GM20431 (cell line): ENCODE results near the gene ABHD1.
"Not testable (repeated sequence)": the region's sequence is repeated elsewhere in the genome, so short reads cannot be mapped to it uniquely, and the experiment has no call there.

Source experiments
- in situ Hi-C: fragments of 300-500 bp; cut with MseI, MboI; formaldehyde crosslinking; loops from one replicate; pipeline ENCODE4 v1.15.0; 2020; ENCODE audit warnings: low sequenced_read_pairs; ENCODE audit not compliant: unreplicated experiment

The ABHD1 gene

DNA sequence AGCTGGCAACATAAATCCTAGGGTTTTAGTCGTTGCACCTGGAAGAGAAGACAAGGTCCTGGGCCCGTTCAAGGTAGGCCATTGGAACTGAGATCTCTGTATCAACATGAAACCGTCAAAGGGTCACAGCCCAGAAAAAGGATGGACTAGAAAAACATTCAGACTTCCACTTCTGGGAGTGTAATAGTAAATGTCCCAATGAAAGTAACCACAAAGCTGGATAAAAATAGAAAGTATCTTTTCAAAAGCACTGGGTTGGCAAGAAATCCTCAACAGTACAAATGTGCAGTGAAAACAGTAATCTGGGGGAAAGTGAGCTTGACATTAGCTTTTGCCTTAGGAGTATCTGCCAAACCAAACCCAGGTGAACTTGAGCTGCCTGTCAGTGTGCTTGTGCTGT lies 17.6 kb upstream of the ABHD1 start:
- in situ Hi-C loops: no loop called here

GRCh38 chr2:27108221-27108620 lies 15.4 kb upstream of the ABHD1 start:
- in situ Hi-C loops: no loop called here

- in situ Hi-C loops: no loop called here
Observed at GRCh38 chr2:27109083-27109482, 14.5 kb upstream of the ABHD1 start.

GRCh38 chr2:27110603-27111352 lies 12.8 kb upstream of the ABHD1 start:
- in situ Hi-C loops: not testable (repeated sequence)

GRCh38 chr2:27111392-27112078 lies 12.1 kb upstream of the ABHD1 start:
- in situ Hi-C loops: not testable (repeated sequence)

DNA sequence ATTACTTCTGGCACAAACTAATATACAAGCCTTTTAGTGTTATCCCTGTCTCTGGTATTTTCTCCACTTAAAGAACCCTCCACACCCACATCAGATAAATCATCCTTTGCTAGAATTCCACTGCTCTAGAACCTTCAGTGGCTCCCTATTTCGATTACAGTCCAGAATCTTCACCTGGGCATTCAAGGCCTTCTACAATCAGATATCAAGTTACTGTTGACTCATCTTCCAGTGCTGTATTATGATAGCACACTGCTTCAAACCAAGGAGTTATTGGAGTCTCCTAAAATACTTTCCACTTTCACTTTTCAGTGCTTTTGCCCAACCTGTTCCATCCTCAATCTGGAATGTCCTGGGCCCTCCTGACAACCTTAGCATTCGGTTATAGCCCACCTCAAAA lies 8.1 kb upstream of the ABHD1 start:
- in situ Hi-C loops: no loop called here

GRCh38 chr2:27117995-27118524 lies 5.6 kb upstream of the ABHD1 start:
- in situ Hi-C loops: no loop called here

- in situ Hi-C loops: no loop called here
Observed at GRCh38 chr2:27118525-27119329, 4.9 kb upstream of the ABHD1 start, which contains the start of gene CGREF1. Gene CGREF1 (minus strand): TSS chr2:27119128. CDS start chr2:27104366, 14,762 bp downstream.

DNA sequence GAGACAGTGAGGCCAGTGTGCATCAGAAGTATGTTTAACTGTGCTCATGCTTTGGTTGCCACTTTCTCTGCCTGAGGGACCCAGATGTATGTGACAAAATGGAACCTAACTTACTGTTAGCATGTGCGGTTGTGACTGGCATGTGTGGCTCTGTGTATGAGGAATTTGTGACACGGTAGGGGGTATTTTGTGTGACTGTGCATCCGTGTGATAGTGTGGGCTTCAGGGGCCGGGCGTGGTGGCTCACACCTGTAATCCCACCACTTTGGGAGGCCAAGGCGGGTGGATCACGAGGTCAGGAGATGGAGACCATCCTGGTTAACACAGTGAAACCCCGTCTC lies 4.3 kb upstream of the ABHD1 start:
- in situ Hi-C loops: not testable (repeated sequence)

DNA sequence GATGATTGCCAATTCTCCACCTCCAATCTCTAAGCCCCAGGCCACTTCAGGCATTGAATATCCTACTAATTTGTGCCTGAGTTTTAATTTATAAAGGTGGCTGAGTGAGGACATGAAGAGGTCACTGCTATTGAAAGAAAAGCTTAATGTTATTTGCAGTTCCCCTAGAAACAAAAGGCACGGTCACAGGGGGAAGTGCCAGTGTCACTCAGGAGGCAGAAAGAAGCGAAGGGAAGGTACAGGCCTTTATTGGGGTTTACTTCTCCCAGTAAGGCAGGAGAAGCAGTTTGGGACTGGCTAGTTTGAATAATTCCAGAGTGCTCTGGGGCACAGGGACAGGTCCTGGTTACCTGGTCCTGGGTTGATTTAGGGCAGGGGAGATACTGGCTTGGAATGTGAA lies 1.7 kb upstream of the ABHD1 start:
- in situ Hi-C loops: no loop called here

GRCh38 chr2:27122791-27123190 lies 824 bp upstream of the ABHD1 start:
- in situ Hi-C loops: no loop called here

GRCh38 chr2:27125104-27125503 lies 1.5 kb downstream of the ABHD1 start:
- in situ Hi-C loops: no loop called here

GRCh38 chr2:27126252-27126710 lies 2.7 kb downstream of the ABHD1 start:
- in situ Hi-C loops: no loop called here

- in situ Hi-C loops: no loop called here
Observed at GRCh38 chr2:27127883-27128667, 4.5 kb downstream of the ABHD1 start.

GRCh38 chr2:27128668-27129571 lies 5.3 kb downstream of the ABHD1 start:
- in situ Hi-C loops: no loop called here

GRCh38 chr2:27130396-27130795 lies 6.8 kb downstream of the ABHD1 start:
- in situ Hi-C loops: no loop called here

- in situ Hi-C loops: no loop called here
Observed at GRCh38 chr2:27131429-27131828, 7.8 kb downstream of the ABHD1 start.

- in situ Hi-C loops: no loop called here
Observed at GRCh38 chr2:27133195-27133875, 9.7 kb downstream of the ABHD1 start.
